Raji (cell line): ENCODE results near the gene ARHGEF7.

Experiments used
- POLR2A ChIP-seq: IDR thresholded peaks from 2 replicates; pipeline ENCODE4 v1.6.1; 2011; ENCODE audit warnings: low read depth, low read length, control low read depth; ENCODE audit not compliant: insufficient read depth

The ARHGEF7 gene

GRCh38 chr13:111123221-111123620, 8.1 kb downstream of the ARHGEF7 start:
- TF ChIP-seq POLR2A: no peak

GRCh38 chr13:111123649-111124048, 8.5 kb downstream of the ARHGEF7 start:
- no peak for TF ChIP-seq POLR2A

GRCh38 chr13:111126509-111126908, 11.4 kb downstream of the ARHGEF7 start:
- no peak for TF ChIP-seq POLR2A

GRCh38 chr13:111129465-111130115, 14.5 kb downstream of the ARHGEF7 start:
- TF ChIP-seq POLR2A: no peak

GRCh38 chr13:111130116-111130508, 15.0 kb downstream of the ARHGEF7 start:
- no peak for TF ChIP-seq POLR2A

GRCh38 chr13:111131048-111131447, 15.9 kb downstream of the ARHGEF7 start:
- TF ChIP-seq POLR2A: no peak

- no peak for TF ChIP-seq POLR2A
Measured at GRCh38 chr13:111131611-111132010, 16.5 kb downstream of the ARHGEF7 start.

GRCh38 chr13:111132948-111133347, 17.8 kb downstream of the ARHGEF7 start:
- TF ChIP-seq POLR2A: no peak

GRCh38 chr13:111139452-111139851, 24.3 kb downstream of the ARHGEF7 start:
- TF ChIP-seq POLR2A: no peak

GRCh38 chr13:111139873-111140561, 24.9 kb downstream of the ARHGEF7 start:
- no peak for TF ChIP-seq POLR2A

GRCh38 chr13:111140562-111141105, 25.5 kb downstream of the ARHGEF7 start:
- TF ChIP-seq POLR2A: no peak

GRCh38 chr13:111142472-111142871, 27.4 kb downstream of the ARHGEF7 start:
- no peak for TF ChIP-seq POLR2A

GRCh38 chr13:111143865-111144540, 28.9 kb downstream of the ARHGEF7 start:
- no peak for TF ChIP-seq POLR2A

- no peak for TF ChIP-seq POLR2A
Measured at GRCh38 chr13:111145071-111145470, 30.0 kb downstream of the ARHGEF7 start.

GRCh38 chr13:111145506-111145905, 30.4 kb downstream of the ARHGEF7 start:
- TF ChIP-seq POLR2A: no peak

- TF ChIP-seq POLR2A: no peak
Measured at GRCh38 chr13:111152844-111153243, 37.7 kb downstream of the ARHGEF7 start.
